GM18867 (cell line): Measurements from ENCODE around the gene MATK.

Experiments used
- ATAC-seq: cut with Tn5 transposase; IDR thresholded peaks from one replicate; pipeline ENCODE4 v1.9.1; 2021; ENCODE audit warnings: mild to moderate bottlenecking, moderate library complexity; ENCODE audit not compliant: unreplicated experiment

MATK gene, protein sequence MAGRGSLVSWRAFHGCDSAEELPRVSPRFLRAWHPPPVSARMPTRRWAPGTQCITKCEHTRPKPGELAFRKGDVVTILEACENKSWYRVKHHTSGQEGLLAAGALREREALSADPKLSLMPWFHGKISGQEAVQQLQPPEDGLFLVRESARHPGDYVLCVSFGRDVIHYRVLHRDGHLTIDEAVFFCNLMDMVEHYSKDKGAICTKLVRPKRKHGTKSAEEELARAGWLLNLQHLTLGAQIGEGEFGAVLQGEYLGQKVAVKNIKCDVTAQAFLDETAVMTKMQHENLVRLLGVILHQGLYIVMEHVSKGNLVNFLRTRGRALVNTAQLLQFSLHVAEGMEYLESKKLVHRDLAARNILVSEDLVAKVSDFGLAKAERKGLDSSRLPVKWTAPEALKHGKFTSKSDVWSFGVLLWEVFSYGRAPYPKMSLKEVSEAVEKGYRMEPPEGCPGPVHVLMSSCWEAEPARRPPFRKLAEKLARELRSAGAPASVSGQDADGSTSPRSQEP

DNA sequence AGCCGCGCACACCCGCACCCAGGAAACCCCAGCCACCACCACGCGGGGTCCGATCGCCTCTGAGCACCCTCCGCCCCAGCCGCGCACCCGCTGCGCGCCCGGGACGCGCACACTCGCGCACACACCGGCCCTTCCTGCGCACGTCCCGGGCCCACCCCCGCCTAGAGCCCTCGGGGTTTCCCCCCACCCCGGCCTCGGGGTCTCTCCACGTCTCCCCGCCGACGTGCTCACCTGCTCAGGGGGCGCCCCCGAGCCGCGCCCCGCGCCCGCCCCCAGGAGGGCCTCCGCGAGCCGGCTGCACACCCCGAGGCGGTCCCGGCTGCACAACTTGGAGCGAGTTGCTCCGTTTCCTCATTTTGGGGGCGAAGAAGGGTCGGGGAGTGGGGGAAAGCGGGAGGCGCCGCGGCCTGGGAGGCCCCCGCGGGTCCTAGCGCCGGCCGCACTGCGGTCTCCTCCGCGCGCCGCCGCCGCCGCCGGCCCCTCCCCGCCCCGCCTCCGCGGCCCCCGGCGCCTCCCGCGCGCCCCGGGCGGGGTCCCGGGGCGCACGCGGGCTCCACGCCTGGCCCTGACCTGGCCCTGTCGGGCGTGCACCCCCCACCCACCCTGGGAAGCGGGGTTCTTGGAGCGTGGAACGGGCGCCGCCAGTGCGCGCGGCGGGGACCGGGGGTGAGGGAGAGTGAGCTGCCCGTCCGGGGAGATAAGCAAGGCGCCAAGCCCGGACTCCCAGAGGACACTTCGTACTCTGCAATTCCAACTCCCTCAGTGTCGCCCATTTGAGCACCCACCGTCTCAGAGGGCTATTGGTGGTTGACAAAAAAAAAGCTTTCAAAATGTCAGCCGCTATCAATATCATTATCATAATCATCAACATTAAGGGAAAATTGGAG lies at the start of gene MATK:
Gene MATK (minus strand): TSS at position 444 of the 887 bp plus-strand sequence. CDS start 1,246 bp downstream, outside the sequence.
- ATAC-seq = no peak

DNA sequence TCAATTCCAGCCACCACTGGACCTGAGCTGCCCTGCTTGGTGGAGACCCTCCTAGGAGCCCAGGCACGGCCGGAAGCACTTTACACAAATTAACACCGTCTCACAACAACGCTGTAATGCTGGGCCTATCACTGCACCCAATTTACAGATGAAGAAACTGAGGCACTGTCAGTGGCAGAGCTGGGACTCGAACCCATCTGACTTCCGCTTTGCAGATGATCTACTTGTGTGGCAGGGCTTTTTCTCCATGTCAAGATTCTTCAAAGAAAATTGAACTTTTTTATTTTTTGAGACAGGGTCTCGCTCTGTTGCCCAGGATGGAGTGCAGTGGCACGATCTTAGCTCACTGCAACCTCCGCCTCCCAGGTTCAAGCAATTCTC lies 48.9 kb upstream of the MATK start:
- ATAC-seq = no peak

DNA sequence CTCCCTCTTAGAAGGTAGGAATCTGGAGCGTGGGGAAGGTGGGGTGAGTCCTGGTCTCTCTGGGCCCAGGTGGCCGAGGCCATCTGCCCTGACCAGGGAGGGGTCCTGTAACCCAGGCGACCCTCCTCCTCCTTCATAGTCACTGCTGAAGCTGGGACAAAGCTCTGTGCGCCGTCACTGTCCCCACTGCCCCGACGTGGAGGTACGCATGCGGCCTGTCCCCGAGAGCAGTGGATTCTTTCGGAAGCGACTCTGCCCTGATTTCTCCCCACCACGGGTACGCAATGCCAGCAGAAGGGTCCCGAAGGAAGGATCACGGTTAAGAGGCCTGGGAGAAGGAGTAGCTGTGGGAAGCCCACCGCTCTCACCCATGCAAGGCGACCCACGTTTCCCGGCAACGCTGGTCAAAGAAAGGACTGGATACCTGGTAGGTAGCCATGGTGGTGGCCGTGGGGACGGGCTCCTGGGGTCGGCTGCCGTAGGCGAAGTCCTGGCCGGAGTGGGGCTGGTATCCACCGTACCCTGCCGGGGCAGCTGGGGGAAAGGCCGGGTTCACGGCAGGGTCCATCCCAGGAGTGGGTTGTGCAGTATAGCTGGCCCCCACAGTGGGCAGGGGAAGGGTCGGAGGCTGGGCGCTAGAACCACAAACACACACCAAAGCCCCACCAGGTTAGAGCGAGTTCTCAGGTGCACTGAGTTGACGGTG lies 48.3 kb upstream of the MATK start:
- no peak for ATAC-seq

DNA sequence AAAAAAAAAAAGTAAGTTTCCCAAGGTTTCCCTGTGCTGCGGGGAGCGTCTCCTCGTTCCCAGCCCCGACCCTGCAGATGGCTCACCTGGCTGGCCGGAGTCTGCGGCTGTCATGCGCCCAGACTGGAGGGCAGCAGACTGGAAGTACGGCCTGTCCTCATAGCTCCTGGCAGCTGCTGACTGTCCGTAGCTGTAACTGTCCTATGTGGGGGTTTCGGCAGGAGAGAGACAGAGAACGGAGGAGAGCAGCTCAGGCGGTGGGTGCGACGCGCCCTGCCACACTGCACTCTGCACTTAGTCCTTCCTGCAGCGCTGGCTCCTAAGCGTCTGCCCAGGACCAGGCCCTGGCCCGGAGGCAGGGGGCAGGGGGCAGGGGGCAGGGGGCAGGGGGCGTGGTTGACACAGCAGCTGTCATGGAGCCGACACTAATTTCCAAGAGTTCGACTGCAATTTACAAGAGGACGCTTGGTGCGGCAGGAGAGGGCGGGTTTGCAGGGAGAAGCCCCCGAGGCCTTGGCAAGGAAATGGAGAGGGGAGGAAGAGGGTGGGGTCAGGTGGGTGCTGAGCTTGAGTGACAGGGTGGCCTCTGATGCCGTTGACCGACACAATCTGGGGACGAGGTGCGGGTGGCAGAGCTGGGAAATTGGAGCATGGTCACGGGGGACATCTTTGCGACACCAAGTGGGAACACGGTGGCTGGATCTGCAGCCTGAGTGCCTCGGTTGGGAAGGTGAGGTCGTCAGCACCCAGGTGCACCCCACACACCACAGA lies 47.6 kb upstream of the MATK start:
- no peak for ATAC-seq

DNA sequence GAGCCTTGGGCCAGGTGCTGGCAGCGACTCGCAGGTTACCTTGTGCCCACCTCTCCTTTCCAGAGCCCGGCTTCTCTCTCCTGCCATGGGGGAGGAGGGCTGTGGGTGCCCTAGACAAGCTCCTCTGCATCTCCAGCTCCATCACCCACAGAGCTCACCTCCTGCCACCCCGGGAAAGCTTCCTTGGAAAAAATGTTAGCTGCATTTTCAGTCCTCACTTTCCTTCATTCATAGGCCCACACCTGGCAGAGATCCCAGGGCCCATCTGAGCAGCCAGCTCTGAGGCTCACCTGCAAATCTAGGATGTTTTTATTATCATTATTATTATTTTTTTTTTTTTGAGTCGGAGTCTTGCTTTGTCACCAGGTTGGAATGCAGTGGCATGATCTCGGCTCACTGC lies 45.8 kb upstream of the MATK start:
- ATAC-seq = no peak

DNA sequence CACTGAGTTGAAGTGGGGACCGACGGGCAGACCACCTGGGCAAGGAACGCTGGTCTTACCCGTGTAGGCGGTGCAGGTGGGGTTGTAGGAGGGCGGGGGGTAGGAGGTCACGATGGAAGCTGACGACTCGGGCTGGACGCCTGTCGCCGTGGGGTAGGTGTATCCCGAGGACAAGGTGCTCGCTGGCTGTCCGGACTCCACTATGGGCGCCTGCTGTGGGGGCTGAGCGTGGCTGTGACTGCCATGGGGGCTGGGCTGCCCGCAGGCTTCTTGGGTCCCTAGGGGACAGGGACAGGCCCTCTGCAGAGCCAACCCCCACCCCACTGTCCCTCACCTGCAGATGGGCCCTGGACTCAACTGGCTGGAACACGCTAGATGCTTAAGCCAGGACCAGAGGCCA lies 45.4 kb upstream of the MATK start:
- no peak for ATAC-seq

DNA sequence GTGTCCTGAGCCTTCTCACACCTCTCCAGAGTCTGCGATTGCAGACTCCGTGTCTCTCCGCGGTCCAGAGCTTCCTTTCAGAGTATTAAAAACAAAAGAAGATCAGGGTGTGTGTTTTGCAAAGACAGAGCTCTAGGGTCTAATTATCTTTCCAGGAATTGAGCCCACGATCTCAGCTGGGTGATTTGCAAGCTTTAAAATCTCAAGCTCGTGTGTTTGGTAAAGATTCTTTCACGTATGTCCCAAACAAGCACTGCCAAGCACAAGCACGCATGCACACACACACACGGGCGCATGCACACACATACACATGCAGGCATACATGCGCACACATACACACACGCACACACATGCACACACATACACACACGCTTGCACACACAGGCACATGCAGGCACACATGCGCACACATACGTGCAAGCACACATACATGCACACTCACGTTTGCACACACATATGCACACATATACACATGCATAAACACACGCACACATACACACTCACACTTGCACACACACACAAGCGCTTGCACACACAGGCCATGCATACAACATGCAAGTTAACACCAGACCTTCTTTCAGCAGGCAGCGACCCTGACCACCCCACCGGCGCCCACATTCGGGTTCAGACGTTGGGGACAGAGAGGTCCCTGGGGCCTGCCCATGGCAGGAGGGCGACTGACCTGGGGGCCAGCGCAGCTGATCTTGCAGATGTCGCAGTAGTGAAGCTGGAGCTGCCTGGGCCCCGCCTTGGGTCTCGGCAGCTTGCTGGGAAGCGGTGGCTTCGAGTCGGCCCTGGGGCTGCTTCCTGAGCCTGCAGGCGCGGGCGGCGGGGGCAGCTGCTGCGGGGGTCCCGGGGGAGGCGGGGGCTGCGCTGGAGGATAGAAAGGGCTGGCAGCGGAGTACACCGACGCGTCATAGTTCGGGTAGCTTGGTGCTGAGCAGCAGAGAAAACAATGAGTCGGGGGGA lies 44.7 kb upstream of the MATK start:
- ATAC-seq = no peak

DNA sequence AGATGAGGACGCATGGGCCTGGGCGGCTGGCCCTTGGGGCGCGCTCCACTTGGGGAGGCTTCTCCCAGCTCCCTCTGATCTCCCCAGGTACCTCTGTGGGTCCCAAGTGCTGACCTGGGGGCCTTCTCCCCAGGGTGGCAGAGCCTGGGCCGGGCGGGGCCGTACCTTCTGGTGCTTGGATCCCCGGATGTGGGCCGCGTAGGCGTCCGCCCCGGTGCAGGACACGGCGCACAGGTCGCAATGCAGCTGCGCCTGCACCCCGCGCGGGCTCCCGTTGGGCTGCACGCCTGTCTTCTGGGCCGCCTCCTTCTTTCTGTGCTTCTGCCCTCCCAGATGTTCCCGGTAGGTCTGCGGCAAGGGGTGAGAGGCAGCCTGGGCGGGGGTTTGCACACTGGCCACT lies 41.1 kb upstream of the MATK start:
- ATAC-seq = no peak

DNA sequence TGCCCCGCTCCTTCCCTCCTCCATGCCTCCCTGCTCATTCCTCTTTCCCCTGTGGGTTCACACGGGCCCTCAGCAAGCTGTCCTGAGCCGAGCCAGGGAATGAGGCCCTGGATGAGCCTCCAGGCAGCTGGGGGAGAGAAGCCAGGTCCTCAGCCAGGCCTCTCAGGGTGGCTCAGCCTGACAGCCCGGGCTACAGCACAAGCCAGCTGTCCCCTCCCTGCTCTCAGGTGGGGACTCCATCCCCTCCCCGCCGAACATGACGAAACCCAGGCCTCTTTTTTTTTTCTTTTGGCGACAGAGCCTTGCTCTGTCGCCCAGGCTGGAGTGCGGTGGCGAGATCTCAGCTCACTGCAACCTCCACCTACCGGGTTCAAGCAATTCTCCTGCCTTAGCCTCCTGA lies 40.0 kb upstream of the MATK start:
- ATAC-seq = no peak

DNA sequence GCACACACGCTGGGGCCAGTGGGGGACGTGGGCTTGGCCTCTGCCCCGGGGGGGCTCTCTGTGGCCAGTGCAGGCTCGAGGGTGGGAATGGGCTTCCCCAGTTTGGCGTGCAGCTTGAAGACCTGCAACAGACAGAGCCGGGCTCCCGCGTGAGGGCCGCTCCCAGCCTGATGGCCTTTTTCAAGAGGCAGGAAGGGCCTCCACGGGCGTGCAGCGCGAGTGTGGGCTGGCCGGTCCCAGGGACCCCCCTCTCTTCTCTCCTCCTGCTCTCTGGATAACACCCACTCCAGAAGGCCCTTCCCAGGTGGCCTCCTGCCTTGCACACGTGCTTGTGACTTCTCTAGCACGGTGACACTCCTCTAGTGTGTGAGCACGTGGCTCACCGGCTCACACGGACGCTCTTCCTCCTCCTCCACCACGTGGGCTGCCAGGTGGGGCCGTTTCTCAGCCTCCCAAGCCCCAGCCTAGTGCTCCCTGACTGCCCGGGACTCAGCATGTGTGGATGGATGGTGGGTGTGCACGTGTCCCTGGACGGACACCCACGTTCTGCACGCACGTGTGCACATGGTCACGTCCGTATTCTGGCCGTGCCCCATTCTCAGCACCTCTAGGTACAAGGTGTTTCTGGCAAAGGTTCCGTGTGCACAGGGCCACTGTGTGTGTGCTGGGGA lies 39.2 kb upstream of the MATK start:
- ATAC-seq = no peak

DNA sequence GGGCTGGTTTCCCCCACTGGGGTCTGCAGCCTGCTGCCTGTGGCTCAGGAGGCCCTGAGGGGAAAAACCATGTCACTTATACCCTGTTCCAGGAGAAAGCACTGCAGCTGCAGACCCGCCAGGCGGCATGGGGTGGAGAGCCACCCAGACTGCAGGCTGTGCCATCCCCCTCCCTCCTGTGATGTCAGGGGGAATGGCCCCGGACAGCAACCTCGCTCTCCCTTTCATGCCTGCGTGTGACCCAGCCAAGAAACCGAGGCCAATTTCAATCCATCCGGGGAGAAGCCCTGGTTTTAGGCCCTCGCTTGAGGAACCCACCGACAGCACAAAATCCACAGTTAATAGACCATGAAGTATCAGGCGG lies 37.2 kb upstream of the MATK start:
- no peak for ATAC-seq

DNA sequence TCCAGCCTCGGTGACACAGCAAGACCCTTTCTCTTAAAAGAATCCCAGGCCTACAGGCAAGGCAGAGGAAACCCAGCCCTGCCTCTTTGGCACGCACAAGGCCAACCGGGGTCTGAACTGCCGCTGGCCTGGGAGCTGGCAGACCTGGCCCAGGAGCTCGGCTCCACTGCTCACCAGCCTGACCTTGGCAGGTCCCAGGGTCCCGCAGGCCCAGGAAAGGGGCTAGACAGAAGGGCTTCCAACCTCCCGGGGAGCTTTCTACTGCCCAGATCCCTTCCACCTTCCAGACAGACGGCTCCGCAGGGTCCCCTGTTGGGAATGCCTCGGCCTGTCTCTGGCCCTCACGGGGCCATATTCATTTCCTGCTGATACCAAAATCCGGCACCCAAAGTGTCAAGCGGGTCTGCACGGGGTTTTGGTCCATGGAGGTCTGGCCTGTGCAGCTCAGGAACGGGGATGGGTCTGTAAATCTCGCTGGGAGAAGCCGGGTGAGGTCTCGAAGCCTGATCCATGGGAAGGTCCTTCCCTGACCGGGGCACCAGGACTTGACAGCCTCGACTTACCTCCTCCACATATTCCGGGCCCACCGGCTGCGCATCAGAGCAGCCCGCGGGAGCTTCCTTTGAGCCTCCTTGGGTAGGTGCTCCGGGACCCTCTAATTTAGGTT lies 36.6 kb upstream of the MATK start:
- no peak for ATAC-seq

DNA sequence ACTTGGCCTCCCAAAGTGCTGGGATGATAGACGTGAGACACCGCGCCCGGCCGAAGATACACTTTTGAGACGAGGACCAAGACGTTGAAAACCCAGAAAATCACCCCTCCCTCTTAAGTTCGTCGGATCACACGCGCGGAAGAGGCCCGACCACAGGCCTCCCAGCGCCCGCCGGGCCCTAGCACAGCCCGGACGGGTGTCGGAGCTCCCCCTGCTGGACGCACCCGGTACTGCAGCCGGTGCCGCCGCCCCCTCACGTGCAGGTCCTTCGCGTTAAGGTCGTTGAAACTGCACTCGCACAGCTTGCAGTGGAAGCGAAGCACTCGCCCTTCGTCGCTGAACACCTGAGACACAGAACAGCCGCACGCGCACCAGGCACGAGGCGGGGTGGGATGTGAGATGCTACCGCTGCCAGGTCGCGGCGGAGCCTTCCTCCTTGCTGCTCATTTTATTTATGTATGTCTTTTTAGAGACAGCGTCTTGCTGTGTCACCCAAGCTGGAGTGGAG lies 35.7 kb upstream of the MATK start:
- ATAC-seq = no peak

DNA sequence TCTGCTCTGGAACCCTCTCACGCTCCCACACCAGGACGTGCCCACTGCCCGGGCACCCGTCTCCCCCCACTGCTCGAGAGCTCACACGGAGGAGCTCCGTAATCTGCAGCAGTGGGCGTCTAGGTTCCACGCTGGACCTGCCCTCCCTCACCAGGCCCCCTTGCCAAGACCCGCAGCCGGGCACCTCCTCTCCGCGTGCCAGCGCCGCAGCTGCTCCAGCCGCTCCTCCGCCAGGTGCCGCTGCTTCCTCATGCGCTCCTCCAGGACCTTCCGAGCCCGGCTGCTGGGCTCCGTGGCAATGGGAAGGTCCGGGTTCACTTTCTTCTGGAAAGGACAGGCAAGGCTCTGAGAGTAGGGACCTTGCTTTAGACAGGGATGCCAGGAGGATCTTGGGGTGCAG lies 35.0 kb upstream of the MATK start:
- no peak for ATAC-seq

DNA sequence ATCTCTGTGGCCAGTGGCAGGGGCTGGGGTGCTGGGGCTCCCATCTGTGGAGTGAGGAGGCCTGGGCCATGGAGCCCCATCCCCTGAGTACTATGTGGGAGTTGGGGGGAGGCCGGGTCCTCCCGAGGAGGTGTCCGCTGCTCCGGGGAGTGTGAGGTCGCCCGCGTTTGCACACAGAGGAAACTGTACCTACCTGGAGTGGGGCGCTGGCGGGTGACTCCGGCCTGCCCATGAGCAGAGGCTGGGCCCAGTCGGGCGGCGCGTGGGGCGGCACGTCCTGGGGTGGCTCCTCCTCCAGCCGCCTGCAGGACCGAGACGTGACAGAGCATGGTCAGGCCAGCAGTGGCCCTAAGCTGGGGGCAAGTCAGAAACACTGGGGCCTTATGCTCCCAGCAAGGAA lies 33.8 kb upstream of the MATK start:
- ATAC-seq = no peak

DNA sequence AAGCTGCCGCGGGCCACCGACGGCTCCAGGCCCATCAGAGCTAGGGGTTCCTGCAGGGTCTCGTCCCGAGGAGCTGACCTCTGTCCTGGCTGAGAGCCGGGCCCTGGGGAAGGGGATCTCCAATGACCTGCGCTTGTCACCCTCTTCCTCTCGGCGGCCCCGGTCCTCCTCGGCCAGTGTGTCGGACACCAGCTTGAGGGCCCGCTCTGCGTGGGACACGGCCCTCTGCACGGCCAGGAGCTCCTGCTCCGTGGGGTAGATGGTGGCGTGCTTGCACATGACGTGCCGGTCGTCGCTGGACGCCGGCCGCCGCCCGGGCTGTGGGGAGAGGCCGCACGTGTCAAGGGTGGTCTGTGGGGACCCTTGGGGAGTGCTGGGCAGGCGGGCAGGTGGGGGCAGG lies 32.7 kb upstream of the MATK start:
- no peak for ATAC-seq

DNA sequence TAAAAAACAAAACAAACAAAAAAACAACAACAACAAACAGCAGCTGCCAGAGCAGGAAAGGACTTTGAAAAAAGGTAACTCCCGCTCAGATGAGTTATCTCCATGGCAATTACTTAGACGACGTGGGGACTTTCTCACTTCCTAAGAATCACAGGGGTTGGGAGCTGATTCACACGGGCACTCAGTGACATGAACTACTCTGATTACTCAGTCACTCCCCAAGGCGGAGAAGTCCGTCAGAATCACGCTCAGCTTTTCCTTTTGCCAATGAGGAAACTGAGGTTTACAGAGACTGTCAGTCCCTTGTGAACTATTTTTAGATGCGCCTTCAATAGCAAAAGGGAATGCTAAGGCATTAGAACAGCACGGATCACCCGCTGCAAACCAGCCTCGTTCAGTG lies 32.3 kb upstream of the MATK start:
- ATAC-seq = no peak

DNA sequence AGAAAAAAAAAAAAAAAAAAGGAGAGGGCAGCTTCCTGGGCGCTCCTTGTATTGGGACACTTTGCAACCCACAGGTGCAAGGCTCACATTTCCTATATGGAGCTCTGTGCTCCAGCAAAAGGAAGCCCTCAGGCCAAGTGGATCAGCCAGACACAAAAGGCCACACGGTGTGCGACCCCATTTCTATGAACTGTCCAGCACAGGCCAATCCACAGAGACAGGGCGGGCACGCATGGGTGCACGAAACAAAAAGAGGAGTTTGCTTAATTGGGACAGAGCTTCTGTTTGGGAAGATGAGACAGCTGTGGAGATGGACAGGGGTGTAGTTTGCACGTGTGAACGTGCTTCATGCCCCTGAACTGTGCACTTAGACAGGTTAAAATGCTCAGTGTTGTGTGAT lies 31.6 kb upstream of the MATK start:
- ATAC-seq = no peak
